Esophagus squamous epithelium (tissue), 5 donors: ENCODE measurements around the gene MVK. TPM values are rescaled to one million over a fixed set of nuclear protein-coding genes. Genes with fewer than 3 reads are reported as not detected.

Experiments
- DNase-seq: peaks from one replicate; lab custom pipeline; 2025; lab: John Stamatoyannopoulos, UW
- H3K27ac ChIP-seq, 4 donors: fragments of 200-600 bp; sonication (generic); one replicate each; pipeline ENCODE4 v1.5.1; 2016 to 2019; ENCODE audit warnings: mild to moderate bottlenecking in 1 of 4
- H3K27me3 ChIP-seq, 4 donors: fragments of 200-600 bp; sonication (generic); 1 replicate in 3 of 4; 2 replicates in 1 of 4; pipeline versions ENCODE4 v1.5.1 to v1.6.0; 2017 to 2021; ENCODE audit warnings: antibody characterized with exemption in 1 of 4
- H3K36me3 ChIP-seq, 3 donors: fragments of 200-600 bp; sonication (generic); one replicate each; pipeline ENCODE4 v1.5.1; 2016 to 2019
- H3K4me1 ChIP-seq, 3 donors: fragments of 200-600 bp; sonication (generic); one replicate each; pipeline ENCODE4 v1.5.1; 2017 to 2019
- H3K4me3 ChIP-seq, 4 donors: fragments of 200-600 bp; sonication (generic); 1 replicate in 3 of 4; 2 replicates in 1 of 4; pipeline ENCODE4 v1.5.1; 2016 to 2019; ENCODE audit warnings: mild to moderate bottlenecking in 2 of 4, moderate library complexity in 1 of 4
- H3K9me3 ChIP-seq, 3 donors: fragments of 200-600 bp; sonication (generic); one replicate each; pipeline ENCODE4 v1.5.1; 2016 to 2019
- CTCF ChIP-seq, 6 experiments: fragments of 450-650 bp in 4 of 6; fragments of 200-600 bp in 2 of 6; sonication (generic) in 2 of 6; IDR thresholded peaks; one replicate each; pipeline ENCODE4 v1.5.1; 2016 to 2019; ENCODE audit warnings: antibody characterized with exemption in 6 of 6, mild to moderate bottlenecking in 4 of 6, moderate library complexity in 4 of 6
- POLR2A ChIP-seq, 4 donors: fragments of 450-650 bp; IDR thresholded peaks; one replicate each; pipeline ENCODE4 v1.6.1; 2017; ENCODE audit warnings: antibody characterized with exemption in 4 of 4, mild to moderate bottlenecking in 4 of 4, moderate library complexity in 3 of 4
- WGBS, 2 donors: methylation state at CpG; one replicate each; pipeline ENCODE4 v1.1.5; 2018; 5-methylcytosine and 5-hydroxymethylcytosine counted together
- intact Hi-C: fragments of 100-400 bp; cut with DNase I; formaldehyde crosslinking; loops from one replicate; pipeline ENCODE4 v1.15.0; 2022
- total RNA-seq, 4 donors: library from RNA; depleted of rRNA; stranded (reverse); fragments of >200 nt; gene quantifications; one replicate each; pipeline ENCODE4 v1.1.0, GENCODE V29; 2016
- donor health status: DM: yes; HTN: yes; CAD: no.

Gene MVK
- total RNA-seq, 4 donors from 2014 or later, result 38.9 to 62.6 (median 46.4) TPM

DNA sequence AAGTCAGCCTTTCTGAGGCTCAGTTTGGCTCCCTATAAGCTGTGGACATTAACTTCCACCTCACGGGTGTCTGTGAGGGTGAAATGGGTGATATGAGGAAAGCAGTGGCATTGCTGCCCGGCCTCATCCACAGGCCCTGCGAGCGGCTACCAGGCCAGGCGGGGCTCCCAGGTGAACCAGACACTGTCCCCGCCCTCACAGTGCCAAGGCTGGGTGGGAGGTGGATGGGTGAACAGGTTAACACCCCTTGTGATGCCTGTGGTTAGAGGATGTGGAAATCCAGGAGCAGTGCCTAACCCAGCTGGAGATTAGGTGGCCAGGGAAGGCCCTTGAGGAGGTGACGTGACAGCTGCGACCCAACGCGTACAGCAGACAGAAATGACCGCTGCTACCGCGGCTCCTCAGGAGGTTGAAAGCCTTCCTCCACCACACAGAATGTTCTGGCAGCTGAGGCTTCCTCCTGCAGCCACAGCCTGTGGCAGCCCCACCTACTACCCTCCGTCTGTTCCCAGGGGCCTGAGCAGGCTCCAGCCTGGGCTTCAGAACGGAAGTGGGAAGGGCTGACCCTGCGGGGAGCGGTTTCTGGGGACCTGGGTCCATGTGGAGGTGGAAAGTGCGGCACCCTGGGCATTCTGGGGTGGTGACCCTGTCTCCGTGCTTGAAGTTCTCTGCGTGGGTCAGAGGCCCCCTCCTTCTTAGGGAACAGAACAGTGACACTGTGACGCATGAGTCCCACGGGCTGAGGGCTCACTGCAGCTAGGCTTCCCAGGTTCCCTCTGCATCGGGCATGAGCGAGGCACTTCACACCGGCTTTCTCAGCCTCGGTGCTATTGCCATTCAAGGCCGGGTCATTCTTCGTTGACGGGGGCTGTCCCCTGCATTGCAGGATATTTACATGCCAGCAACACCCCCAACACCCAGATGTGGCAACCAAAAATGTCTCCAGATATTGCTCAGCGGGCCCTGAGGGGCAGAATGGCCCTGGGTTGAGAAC lies 10.0 kb upstream of the MVK start:
- Histone ChIP-seq H3K4me3 (no peak overlapping the region), H3K9me3 (no peaks in the 10 kb centered on the region), H3K27me3 (no peaks in the 10 kb centered on the region), H3K36me3 (peaks cover 0 to 98% (median 8%) of the 10 kb centered on the region in 3 donors), H3K27ac (no peak overlapping the region), H3K4me1 (peaks cover 0 to 3% (median 0%) of the 10 kb centered on the region in 3 donors)
- TF ChIP-seq CTCF (IDR thresholded peaks at IDR 0.05) (no peak), POLR2A (IDR thresholded peaks at IDR 0.05) (no peak)
- WGBS, 2 donors, result 85 to 89% methylated on average over 8 to 10 of the region's 30 CpGs
- intact Hi-C loops, result no loop called here
- DNase-seq, result no peak

GRCh38 chr12:109566424-109566823 lies 7.2 kb upstream of the MVK start:
- no peak for DNase-seq
- Histone ChIP-seq H3K9me3 (no peaks in the 10 kb centered on the region), H3K27me3 (no peaks in the 10 kb centered on the region), H3K27ac (no peak overlapping the region), H3K4me1 (no peaks in the 10 kb centered on the region), H3K4me3 (no peak overlapping the region), H3K36me3 (peaks cover 0 to 100% (median 8%) of the 10 kb centered on the region in 3 donors)
- intact Hi-C loops, result no loop called here
- TF ChIP-seq POLR2A (IDR thresholded peaks at IDR 0.05) (no peak), CTCF (IDR thresholded peaks at IDR 0.05) (no peak)
- WGBS, 2 donors, result 75 to 92% methylated on average over 4 to 5 of the region's 8 CpGs

DNA sequence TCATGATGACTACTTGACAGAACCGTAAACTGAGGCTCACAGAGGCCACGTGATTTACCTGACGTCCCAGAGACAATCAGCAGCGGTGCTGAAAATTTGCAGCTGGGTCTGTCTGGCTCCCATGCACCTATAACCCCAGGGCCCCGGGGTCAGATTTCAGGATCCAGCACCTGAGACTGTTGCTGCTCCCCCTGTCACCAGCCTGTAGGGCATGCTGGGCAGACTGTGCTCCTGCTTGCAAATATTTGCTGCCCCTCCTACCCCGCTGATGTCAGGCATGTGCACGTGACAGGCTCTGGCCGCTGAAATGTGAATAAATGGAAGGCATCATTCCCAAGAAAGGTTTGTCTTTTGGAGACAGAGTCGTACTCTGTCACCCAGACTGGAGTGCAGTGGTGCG lies 6.3 kb upstream of the MVK start:
- Histone ChIP-seq H3K36me3 (peaks cover 0 to 95% (median 8%) of the 10 kb centered on the region in 3 donors), H3K27ac (no peak overlapping the region), H3K27me3 (no peaks in the 10 kb centered on the region), H3K4me1 (peaks cover 0 to 6% (median under 1%) of the 10 kb centered on the region in 3 donors), H3K4me3 (no peak overlapping the region), H3K9me3 (no peaks in the 10 kb centered on the region)
- intact Hi-C loops, result no loop called here
- TF ChIP-seq CTCF (IDR thresholded peaks at IDR 0.05) (no peak), POLR2A (IDR thresholded peaks at IDR 0.05) (no peak)
- 86 to 90% methylated on average over 9 to 10 of the region's 10 CpGs for WGBS, 2 donors
- no peak for DNase-seq

DNA sequence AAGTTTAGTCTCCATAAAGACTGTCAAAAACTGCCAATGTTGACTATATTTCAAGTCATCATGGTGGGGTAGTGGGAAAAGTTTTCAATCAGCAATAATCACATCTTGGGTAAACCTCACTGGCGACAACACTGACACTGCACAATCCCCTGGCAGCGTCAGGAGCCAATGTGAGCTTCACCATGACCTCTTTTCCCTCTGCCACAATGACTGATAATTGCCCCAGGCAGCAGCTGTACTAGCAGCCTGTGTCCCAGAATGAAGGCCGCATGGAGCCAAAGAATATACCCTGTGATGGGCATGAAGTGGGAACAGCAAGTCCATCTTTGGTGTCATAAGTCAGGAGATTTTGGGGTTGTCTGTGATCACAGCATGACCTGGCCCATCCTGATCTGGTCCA lies 5.6 kb upstream of the MVK start:
- H3K4me3 ChIP-seq, result no peak overlapping the region
- DNase-seq, result no peak
- no peaks in the 10 kb centered on the region for H3K27me3 ChIP-seq
- 68 to 76% methylated on average over 3 of the region's 3 CpGs for WGBS, 2 donors
- no peak overlapping the region for H3K27ac ChIP-seq
- intact Hi-C loops, result no loop called here
- TF ChIP-seq POLR2A (IDR thresholded peaks at IDR 0.05) (no peak), CTCF (IDR thresholded peaks at IDR 0.05) (no peak)
- no peaks in the 10 kb centered on the region for H3K9me3 ChIP-seq
- H3K4me1 ChIP-seq, result peaks cover 0 to 13% (median 6%) of the 10 kb centered on the region in 3 donors
- H3K36me3 ChIP-seq, result peaks cover 0 to 88% (median under 1%) of the 10 kb centered on the region in 3 donors

DNA sequence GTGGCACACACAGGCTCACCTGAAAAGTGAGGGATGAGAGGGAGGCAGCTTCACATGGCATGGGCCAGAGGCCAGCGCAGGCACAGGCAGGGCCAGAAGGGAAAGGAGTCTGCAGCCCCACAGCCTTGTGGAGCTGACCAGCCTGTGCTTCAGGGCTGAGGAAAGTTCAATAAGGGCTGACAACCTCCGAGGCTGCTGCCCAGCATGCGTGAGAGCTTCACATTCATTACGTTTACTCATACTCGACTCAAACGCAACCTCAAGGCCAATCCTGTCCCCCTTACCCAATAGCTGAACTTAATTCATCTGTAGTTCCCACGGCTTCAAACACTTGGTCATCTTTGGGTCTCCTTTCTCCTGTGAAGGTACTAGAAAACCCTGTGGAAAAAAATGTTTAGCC lies 5.1 kb upstream of the MVK start:
- H3K27ac ChIP-seq, result no peak overlapping the region
- no peaks in the 10 kb centered on the region for H3K27me3 ChIP-seq
- intact Hi-C loops, result no loop called here
- TF ChIP-seq POLR2A (IDR thresholded peaks at IDR 0.05) (no peak), CTCF (IDR thresholded peaks at IDR 0.05) (no peak)
- peaks cover 0 to 83% (median 0%) of the 10 kb centered on the region in 3 donors for H3K36me3 ChIP-seq
- DNase-seq, result no peak
- no peaks in the 10 kb centered on the region for H3K9me3 ChIP-seq
- WGBS, 2 donors, result 92 to 94% methylated on average over 7 of the region's 7 CpGs
- no peak overlapping the region for H3K4me3 ChIP-seq
- peaks cover 0 to 14% (median 6%) of the 10 kb centered on the region in 3 donors for H3K4me1 ChIP-seq
